Memory B cell (primary cell): Measurements from ENCODE around the gene SDS.

Source experiments
- ATAC-seq: fragments of 150-1000 bp; cut with Tn5 transposase; 2 replicates; pipeline ENCODE4 v1.10.0; 2021; ENCODE audit warnings: low read depth, mild to moderate bottlenecking, moderate library complexity
- DNase-seq, 2 donors: peaks; one replicate each; pipeline ENCODE4 v3.0.0; 2022; ENCODE audit warnings: low spot score in 2 of 2
- H3K27ac Mint-ChIP-seq: one replicate; pipeline ENCODE4 v1.8.0; 2022; ENCODE audit warnings: mild to moderate bottlenecking, moderate library complexity, mixed read lengths
- H3K27me3 Mint-ChIP-seq: one replicate; pipeline ENCODE4 v1.8.0; 2022; ENCODE audit warnings: mixed read lengths
- H3K36me3 Mint-ChIP-seq: one replicate; pipeline ENCODE4 v1.8.0; 2022; ENCODE audit warnings: mild to moderate bottlenecking, mixed read lengths
- H3K4me1 Mint-ChIP-seq: one replicate; pipeline ENCODE4 v1.8.0; 2022; ENCODE audit warnings: mixed read lengths
- H3K4me3 Mint-ChIP-seq: one replicate; pipeline ENCODE4 v1.8.0; 2022; ENCODE audit warnings: mild to moderate bottlenecking, moderate library complexity, mixed read lengths
- H3K9me3 Mint-ChIP-seq: one replicate; pipeline ENCODE4 v1.8.0; 2022; ENCODE audit warnings: mixed read lengths

Gene SDS

GRCh38 chr12:113403435-113404415 lies at the start of gene SDS:
Gene SDS (minus strand): TSS chr12:113403887. CDS start chr12:113399708, 4,179 bp downstream.
- no peak within 1 kb of the TSS for H3K27ac Mint-ChIP-seq
- H3K27me3 Mint-ChIP-seq, result peaks cover 7% of the 10 kb centered on the region
- ATAC-seq, result no peak

GRCh38 chr12:113453330-113453729 lies 49.6 kb upstream of the SDS start:
- Mint-ChIP-seq H3K9me3 (peaks cover 2% of the 10 kb centered on the region), H3K27me3 (peaks cover 16% of the 10 kb centered on the region), H3K4me3 (no peak overlapping the region), H3K36me3 (no peaks in the 10 kb centered on the region), H3K27ac (no peak overlapping the region), H3K4me1 (peaks cover 7% of the 10 kb centered on the region)
- DNase-seq (no peak), ATAC-seq (no peak)

More at GRCh38 chr12:113403435-113404415, at the start of gene SDS:
- peaks cover 2% of the 10 kb centered on the region for H3K4me1 Mint-ChIP-seq
- H3K4me3 Mint-ChIP-seq, result no peak within 1 kb of the TSS
- H3K9me3 Mint-ChIP-seq, result no peaks in the 10 kb centered on the region
- H3K36me3 Mint-ChIP-seq, result no peaks in the 10 kb centered on the region
- no peak for DNase-seq

- Mint-ChIP-seq H3K4me3 (no peak overlapping the region), H3K9me3 (peaks cover 4% of the 10 kb centered on the region), H3K36me3 (no peaks in the 10 kb centered on the region), H3K27me3 (peaks cover 15% of the 10 kb centered on the region), H3K27ac (no peak overlapping the region), H3K4me1 (peaks cover 8% of the 10 kb centered on the region)
- no peak for DNase-seq
- no peak for ATAC-seq
These were observed 48.8 kb upstream of the SDS start for GRCh38 chr12:113452458-113452857.

- no peaks in the 10 kb centered on the region for H3K36me3 Mint-ChIP-seq
- peaks cover 8% of the 10 kb centered on the region for H3K4me1 Mint-ChIP-seq
- no peak for ATAC-seq
- no peak overlapping the region for H3K4me3 Mint-ChIP-seq
- no peak for DNase-seq
- H3K27me3 Mint-ChIP-seq, result peaks cover 20% of the 10 kb centered on the region
- no peak overlapping the region for H3K27ac Mint-ChIP-seq
- peaks cover 14% of the 10 kb centered on the region for H3K9me3 Mint-ChIP-seq
These were observed 46.2 kb upstream of the SDS start for GRCh38 chr12:113449839-113450238.

- DNase-seq (no peak), ATAC-seq (no peak)
- H3K4me1 Mint-ChIP-seq, result peaks cover 8% of the 10 kb centered on the region
- no peak overlapping the region for H3K27ac Mint-ChIP-seq
- peaks cover 21% of the 10 kb centered on the region for H3K27me3 Mint-ChIP-seq
- H3K4me3 Mint-ChIP-seq, result no peak overlapping the region
- H3K36me3 Mint-ChIP-seq, result no peaks in the 10 kb centered on the region
- H3K9me3 Mint-ChIP-seq, result peaks cover 14% of the 10 kb centered on the region
These were observed 45.6 kb upstream of the SDS start for GRCh38 chr12:113449299-113449698.

- Mint-ChIP-seq H3K27me3 (peaks cover 21% of the 10 kb centered on the region), H3K9me3 (peaks cover 14% of the 10 kb centered on the region), H3K4me3 (no peak overlapping the region), H3K4me1 (peaks cover 8% of the 10 kb centered on the region), H3K36me3 (no peaks in the 10 kb centered on the region), H3K27ac (no peak overlapping the region)
- DNase-seq (no peak), ATAC-seq (no peak)
These were observed 45.2 kb upstream of the SDS start for GRCh38 chr12:113448873-113449272.

- Mint-ChIP-seq H3K36me3 (no peaks in the 10 kb centered on the region), H3K27me3 (peaks cover 23% of the 10 kb centered on the region), H3K9me3 (peaks cover 12% of the 10 kb centered on the region), H3K4me3 (no peak overlapping the region), H3K4me1 (peaks cover 5% of the 10 kb centered on the region), H3K27ac (no peak overlapping the region)
- ATAC-seq, result peak; percentile 42
- no peak for DNase-seq
These were observed 42.0 kb upstream of the SDS start for GRCh38 chr12:113445544-113446171.

GRCh38 chr12:113443030-113443539 lies 39.4 kb upstream of the SDS start:
- Mint-ChIP-seq H3K36me3 (no peaks in the 10 kb centered on the region), H3K27me3 (peaks cover 24% of the 10 kb centered on the region), H3K4me3 (no peak overlapping the region), H3K9me3 (peaks cover 12% of the 10 kb centered on the region), H3K27ac (no peak overlapping the region), H3K4me1 (no peaks in the 10 kb centered on the region)
- DNase-seq (no peak), ATAC-seq (no peak)

GRCh38 chr12:113440947-113441782 lies 37.5 kb upstream of the SDS start:
- ATAC-seq (no peak), DNase-seq (no peak)
- Mint-ChIP-seq H3K27me3 (peaks cover 17% of the 10 kb centered on the region), H3K4me3 (no peak overlapping the region), H3K9me3 (peaks cover 7% of the 10 kb centered on the region), H3K4me1 (no peaks in the 10 kb centered on the region), H3K36me3 (no peaks in the 10 kb centered on the region), H3K27ac (no peak overlapping the region)

GRCh38 chr12:113440336-113440735 lies 36.6 kb upstream of the SDS start:
- no peak for ATAC-seq
- Mint-ChIP-seq H3K27me3 (peaks cover 12% of the 10 kb centered on the region), H3K4me1 (no peaks in the 10 kb centered on the region), H3K4me3 (no peak overlapping the region), H3K36me3 (no peaks in the 10 kb centered on the region), H3K9me3 (peaks cover 3% of the 10 kb centered on the region), H3K27ac (no peak overlapping the region)
- no peak for DNase-seq

GRCh38 chr12:113439606-113440030 lies 35.9 kb upstream of the SDS start:
- H3K36me3 Mint-ChIP-seq, result no peaks in the 10 kb centered on the region
- DNase-seq (no peak), ATAC-seq (no peak)
- H3K9me3 Mint-ChIP-seq, result no peaks in the 10 kb centered on the region
- no peaks in the 10 kb centered on the region for H3K4me1 Mint-ChIP-seq
- H3K4me3 Mint-ChIP-seq, result no peak overlapping the region
- no peak overlapping the region for H3K27ac Mint-ChIP-seq
- peaks cover 7% of the 10 kb centered on the region for H3K27me3 Mint-ChIP-seq

- Mint-ChIP-seq H3K27me3 (peaks cover 7% of the 10 kb centered on the region), H3K4me3 (no peak overlapping the region), H3K27ac (no peak overlapping the region), H3K4me1 (no peaks in the 10 kb centered on the region), H3K9me3 (no peaks in the 10 kb centered on the region), H3K36me3 (no peaks in the 10 kb centered on the region)
- DNase-seq, result no peak
- no peak for ATAC-seq
These were observed 35.6 kb upstream of the SDS start for GRCh38 chr12:113439301-113439597.

- Mint-ChIP-seq H3K4me1 (no peaks in the 10 kb centered on the region), H3K27me3 (peaks cover 7% of the 10 kb centered on the region), H3K4me3 (no peak overlapping the region), H3K36me3 (no peaks in the 10 kb centered on the region), H3K9me3 (no peaks in the 10 kb centered on the region), H3K27ac (no peak overlapping the region)
- no peak for DNase-seq
- ATAC-seq, result no peak
These were observed 35.0 kb upstream of the SDS start for GRCh38 chr12:113438523-113439300.
